HEK293 (cell line): Measurements from ENCODE around the gene IL17RC.

Experiments used
- AEBP2 ChIP-seq: fragments of 450-650 bp; formaldehyde crosslinking; IDR thresholded peaks from 2 replicates; pipeline ENCODE4 v1.5.1; 2016; ENCODE audit warnings: missing biosample characterization, missing genetic modification characterization, borderline replicate concordance
- BCL6B ChIP-seq: fragments of 450-650 bp; formaldehyde crosslinking; IDR thresholded peaks from 2 replicates; pipeline ENCODE4 v1.5.1; 2017; ENCODE audit warnings: missing biosample characterization, missing genetic modification characterization
- EGR2 ChIP-seq: fragments of 450-650 bp; formaldehyde crosslinking; IDR thresholded peaks from 2 replicates; pipeline ENCODE4 v1.5.1; 2016; ENCODE audit warnings: low read depth, missing biosample characterization, missing genetic modification characterization
- ELK4 ChIP-seq: IDR thresholded peaks from 2 replicates; pipeline ENCODE4 v1.6.1; 2011; ENCODE audit warnings: mild to moderate bottlenecking, low read depth, low read length, borderline replicate concordance
- GLI2 ChIP-seq: fragments of 450-650 bp; formaldehyde crosslinking; IDR thresholded peaks from 2 replicates; pipeline ENCODE4; 2017; ENCODE audit warnings: missing biosample characterization, missing genetic modification characterization, low read depth, borderline replicate concordance
- KLF9 ChIP-seq: fragments of 450-650 bp; formaldehyde crosslinking; IDR thresholded peaks from 2 replicates; pipeline ENCODE4 v1.5.1; 2016; ENCODE audit warnings: missing biosample characterization, missing genetic modification characterization, low read depth
- OVOL3 ChIP-seq: fragments of 450-650 bp; formaldehyde crosslinking; IDR thresholded peaks from 2 replicates; pipeline ENCODE4 v1.5.1; 2016; ENCODE audit warnings: missing biosample characterization, missing genetic modification characterization
- SCRT2 ChIP-seq: fragments of 450-650 bp; formaldehyde crosslinking; IDR thresholded peaks from 2 replicates; pipeline ENCODE4 v1.5.1; 2016; ENCODE audit warnings: missing biosample characterization, missing genetic modification characterization
- TCF7L2 ChIP-seq: IDR thresholded peaks from 2 replicates; pipeline ENCODE4 v1.6.1; 2011; ENCODE audit warnings: low read depth, mild to moderate bottlenecking, inconsistent platforms, low read length, moderate library complexity, borderline replicate concordance
- ZBTB10 ChIP-seq: fragments of 450-650 bp; formaldehyde crosslinking; IDR thresholded peaks from 2 replicates; pipeline ENCODE4 v1.5.1; 2016; ENCODE audit warnings: missing biosample characterization, missing genetic modification characterization
- ZEB2 ChIP-seq: fragments of 450-650 bp; formaldehyde crosslinking; IDR thresholded peaks from 2 replicates; pipeline ENCODE4 v1.5.1; 2016; ENCODE audit warnings: missing biosample characterization, missing genetic modification characterization
- ZFP41 ChIP-seq: fragments of 450-650 bp; formaldehyde crosslinking; IDR thresholded peaks from 2 replicates; pipeline ENCODE4 v1.5.1; 2016; ENCODE audit warnings: missing biosample characterization, missing genetic modification characterization, borderline replicate concordance
- ZNF114 ChIP-seq: fragments of 450-650 bp; formaldehyde crosslinking; IDR thresholded peaks from 2 replicates; pipeline ENCODE4 v1.5.0; 2017; ENCODE audit warnings: missing biosample characterization, missing genetic modification characterization
- ZNF174 ChIP-seq: fragments of 450-650 bp; formaldehyde crosslinking; IDR thresholded peaks from 2 replicates; pipeline ENCODE4 v1.5.0; 2017; ENCODE audit warnings: missing biosample characterization, mild to moderate bottlenecking, missing genetic modification characterization
- ZNF184 ChIP-seq: fragments of 450-650 bp; IDR thresholded peaks from 2 replicates; pipeline ENCODE4 v1.5.1; 2018; ENCODE audit warnings: missing biosample characterization, mild to moderate bottlenecking, missing genetic modification characterization
- ZNF2 ChIP-seq: fragments of 450-650 bp; formaldehyde crosslinking; IDR thresholded peaks from 2 replicates; pipeline ENCODE4 v1.5.1; 2016; ENCODE audit warnings: missing biosample characterization, missing genetic modification characterization
- ZNF341 ChIP-seq: fragments of 450-650 bp; formaldehyde crosslinking; IDR thresholded peaks from 2 replicates; pipeline ENCODE4; 2016; ENCODE audit warnings: low read depth, missing biosample characterization, missing genetic modification characterization
- ZNF37A ChIP-seq: fragments of 450-650 bp; IDR thresholded peaks from 2 replicates; pipeline ENCODE4 v1.5.1; 2018; ENCODE audit warnings: missing biosample characterization, missing genetic modification characterization
- ZNF398 ChIP-seq: fragments of 450-650 bp; formaldehyde crosslinking; IDR thresholded peaks from 2 replicates; pipeline ENCODE4 v1.5.1; 2017; ENCODE audit warnings: missing biosample characterization, missing genetic modification characterization
- ZNF404 ChIP-seq: fragments of 450-650 bp; formaldehyde crosslinking; IDR thresholded peaks from 2 replicates; pipeline ENCODE4 v1.5.1; 2017; ENCODE audit warnings: missing biosample characterization, missing genetic modification characterization
- ZNF514 ChIP-seq: fragments of 450-650 bp; formaldehyde crosslinking; IDR thresholded peaks from 2 replicates; pipeline ENCODE4 v1.5.1; 2016; ENCODE audit warnings: missing biosample characterization, missing genetic modification characterization
- ZNF521 ChIP-seq: fragments of 450-650 bp; formaldehyde crosslinking; IDR thresholded peaks from 2 replicates; pipeline ENCODE4 v1.5.1; 2017; ENCODE audit warnings: missing biosample characterization, mild to moderate bottlenecking, missing genetic modification characterization
- ZNF544 ChIP-seq: fragments of 450-650 bp; formaldehyde crosslinking; IDR thresholded peaks from 2 replicates; pipeline ENCODE4 v1.5.0; 2017; ENCODE audit warnings: missing biosample characterization, missing genetic modification characterization
- ZNF561 ChIP-seq: fragments of 450-650 bp; IDR thresholded peaks from 2 replicates; pipeline ENCODE4 v1.5.1; 2018; ENCODE audit warnings: missing biosample characterization, missing genetic modification characterization, borderline replicate concordance
- ZNF626 ChIP-seq: fragments of 450-650 bp; sonication (Bioruptor Pico); formaldehyde crosslinking; IDR thresholded peaks from 2 replicates; pipeline ENCODE4 v1.5.1; 2018; ENCODE audit warnings: missing biosample characterization, missing genetic modification characterization, inconsistent platforms
- ZNF658 ChIP-seq: fragments of 450-650 bp; formaldehyde crosslinking; IDR thresholded peaks from 2 replicates; pipeline ENCODE4; 2016; ENCODE audit warnings: missing biosample characterization, missing genetic modification characterization
- ZNF660 ChIP-seq: fragments of 450-650 bp; IDR thresholded peaks from 2 replicates; pipeline ENCODE4 v1.5.1; 2018; ENCODE audit warnings: missing biosample characterization, mild to moderate bottlenecking, missing genetic modification characterization
- ZNF677 ChIP-seq: fragments of 450-650 bp; IDR thresholded peaks from 2 replicates; pipeline ENCODE4 v1.5.0; 2018; ENCODE audit warnings: missing biosample characterization, mild to moderate bottlenecking, missing genetic modification characterization, moderate library complexity
- ZNF747 ChIP-seq: fragments of 450-650 bp; formaldehyde crosslinking; IDR thresholded peaks from 2 replicates; pipeline ENCODE4 v1.5.1; 2016; ENCODE audit warnings: missing biosample characterization, missing genetic modification characterization
- ZNF76 ChIP-seq: fragments of 450-650 bp; formaldehyde crosslinking; IDR thresholded peaks from 2 replicates; pipeline ENCODE4; 2016; ENCODE audit warnings: low read depth, missing biosample characterization, missing genetic modification characterization, borderline replicate concordance
- ZNF792 ChIP-seq: fragments of 450-650 bp; formaldehyde crosslinking; IDR thresholded peaks from 2 replicates; pipeline ENCODE4 v1.5.1; 2016; ENCODE audit warnings: missing biosample characterization, missing genetic modification characterization
- ZNF843 ChIP-seq: fragments of 450-650 bp; formaldehyde crosslinking; IDR thresholded peaks from 2 replicates; pipeline ENCODE4 v1.5.1; 2016; ENCODE audit warnings: missing biosample characterization, missing genetic modification characterization

Gene IL17RC

GRCh38 chr3:9946112-9947024, 29.5 kb downstream of the IL17RC start (continued):
- no peak for TF ChIP-seq ZNF521 (tag by site-specific recombination)
- TF ChIP-seq BCL6B (tag by site-specific recombination): no peak
- no peak for TF ChIP-seq SCRT2 (tag by site-specific recombination)
- TF ChIP-seq ZNF37A (tag by site-specific recombination): no peak
- no peak for TF ChIP-seq ZNF404
- no peak for TF ChIP-seq ZNF341 (tag by site-specific recombination)
- TF ChIP-seq ZFP41 (tag by site-specific recombination): no peak
- TF ChIP-seq ZEB2 (tag by site-specific recombination): 0 out of 2 replicates have a peak, but pooled peaks have one; percentile 33
- peak; percentile 95 for TF ChIP-seq ZNF561 (tag by site-specific recombination)
- no peak for TF ChIP-seq EGR2
- no peak for TF ChIP-seq ELK4
- no peak for TF ChIP-seq ZNF658
- no peak for TF ChIP-seq OVOL3 (tag by site-specific recombination)
- TF ChIP-seq AEBP2 (tag by site-specific recombination): no peak
- TF ChIP-seq ZNF660: peak; percentile 95
- TF ChIP-seq ZBTB10: no peak
- no peak for TF ChIP-seq ZNF626 (tag by site-specific recombination)
- TF ChIP-seq GLI2 (tag by site-specific recombination): no peak
- 0 out of 2 replicates have a peak, but pooled peaks have one; percentile 11 for TF ChIP-seq ZNF792 (tag by site-specific recombination)
- peak; percentile 62 for TF ChIP-seq KLF9 (tag by site-specific recombination)
- peak; percentile 43; the same call in 1 of the 2 replicates for TF ChIP-seq ZNF76 (tag by site-specific recombination)
- TF ChIP-seq TCF7L2: no peak
- peak; percentile 35; the same call in 1 of the 2 replicates for TF ChIP-seq ZNF398 (tag by site-specific recombination)
- no peak for TF ChIP-seq ZNF514 (tag by site-specific recombination)
- TF ChIP-seq ZNF174 (tag by site-specific recombination): no peak
- no peak for TF ChIP-seq ZNF184 (tag by site-specific recombination)
- no peak for TF ChIP-seq ZNF677
- 0 out of 2 replicates have a peak, but pooled peaks have one; percentile 15 for TF ChIP-seq ZNF2 (tag by site-specific recombination)
- TF ChIP-seq ZNF843 (tag by site-specific recombination): peak; percentile 48; the same call in 1 of the 2 replicates
- TF ChIP-seq ZNF747 (tag by site-specific recombination): no peak
- no peak for TF ChIP-seq ZNF114
- no peak for TF ChIP-seq ZNF544 (tag by site-specific recombination)
